ENCODE measurements around the gene FAM219A. TPM values are rescaled to one million over a fixed set of nuclear protein-coding genes. Genes with fewer than 3 reads are reported as not detected.
A peak's percentile ranks its signal among the peaks of the same experiment; 100 is the strongest.
"Not testable (repeated sequence)": the region's sequence is repeated elsewhere in the genome, so short reads cannot be mapped to it uniquely, and the experiment has no call there.

The FAM219A gene
- total RNA-seq, 4 donors from 2014 or later = 4.0 to 7.6 (median 5.2) TPM

DNA sequence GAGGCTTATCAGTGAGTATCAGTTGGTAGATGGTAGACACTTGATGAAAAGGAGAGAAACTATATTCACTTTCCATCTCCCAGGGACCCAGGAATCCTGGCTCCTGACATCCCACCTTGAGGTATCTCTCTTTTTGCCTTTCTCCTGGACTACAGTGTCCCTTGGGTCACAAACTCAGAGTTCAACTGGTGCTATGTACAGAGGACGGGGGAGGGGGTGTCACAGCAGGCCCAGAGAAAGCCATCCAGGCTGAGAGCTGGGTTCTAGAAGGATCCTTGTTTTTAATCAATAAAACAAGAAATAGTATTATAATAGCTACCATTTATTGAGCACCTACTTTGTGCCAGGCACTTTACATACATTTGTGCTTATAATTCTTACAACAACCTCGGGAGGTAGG is 92.0 kb downstream of the FAM219A start:
- Histone ChIP-seq H3K36me3 (peaks cover 0 to 42% (median 11%) of the 10 kb centered on the region in 3 donors), H3K4me3 (no peak overlapping the region), H3K27me3 (no peaks in the 10 kb centered on the region), H3K27ac (no peak overlapping the region), H3K9me3 (no peaks in the 10 kb centered on the region), H3K4me1 (no peaks in the 10 kb centered on the region)
- intact Hi-C loops (cut with DNase I) = no loop called here
- 91 to 92% methylated on average over 2 of the region's 2 CpGs for WGBS, 2 donors
- DNase-seq = no peak
- TF ChIP-seq POLR2A (IDR thresholded peaks at IDR 0.05) = no peak
- TF ChIP-seq, protein P1, sequence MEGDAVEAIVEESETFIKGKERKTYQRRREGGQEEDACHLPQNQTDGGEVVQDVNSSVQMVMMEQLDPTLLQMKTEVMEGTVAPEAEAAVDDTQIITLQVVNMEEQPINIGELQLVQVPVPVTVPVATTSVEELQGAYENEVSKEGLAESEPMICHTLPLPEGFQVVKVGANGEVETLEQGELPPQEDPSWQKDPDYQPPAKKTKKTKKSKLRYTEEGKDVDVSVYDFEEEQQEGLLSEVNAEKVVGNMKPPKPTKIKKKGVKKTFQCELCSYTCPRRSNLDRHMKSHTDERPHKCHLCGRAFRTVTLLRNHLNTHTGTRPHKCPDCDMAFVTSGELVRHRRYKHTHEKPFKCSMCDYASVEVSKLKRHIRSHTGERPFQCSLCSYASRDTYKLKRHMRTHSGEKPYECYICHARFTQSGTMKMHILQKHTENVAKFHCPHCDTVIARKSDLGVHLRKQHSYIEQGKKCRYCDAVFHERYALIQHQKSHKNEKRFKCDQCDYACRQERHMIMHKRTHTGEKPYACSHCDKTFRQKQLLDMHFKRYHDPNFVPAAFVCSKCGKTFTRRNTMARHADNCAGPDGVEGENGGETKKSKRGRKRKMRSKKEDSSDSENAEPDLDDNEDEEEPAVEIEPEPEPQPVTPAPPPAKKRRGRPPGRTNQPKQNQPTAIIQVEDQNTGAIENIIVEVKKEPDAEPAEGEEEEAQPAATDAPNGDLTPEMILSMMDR (IDR thresholded peaks at IDR 0.05) = no peak

GRCh38 chr9:34365282-34365681 is 93.1 kb downstream of the FAM219A start:
- WGBS, 2 donors = 68 to 77% methylated on average over 2 of the region's 2 CpGs
- intact Hi-C loops (cut with DNase I) = no loop called here
- TF ChIP-seq, protein P1 (IDR thresholded peaks at IDR 0.05) = no peak
- TF ChIP-seq POLR2A (IDR thresholded peaks at IDR 0.05) = no peak

GRCh38 chr9:34363619-34364351 is 94.6 kb downstream of the FAM219A start:
- H3K36me3 ChIP-seq = peaks cover 0 to 18% (median 0%) of the 10 kb centered on the region in 3 donors
- 52 to 70% methylated on average over 6 to 13 of the region's 13 CpGs for WGBS, 2 donors
- DNase-seq = no peak
- H3K27me3 ChIP-seq = no peaks in the 10 kb centered on the region
- H3K27ac ChIP-seq = peak overlapping the region in 2 of 4 donors; percentile 2 to 22
- TF ChIP-seq, protein P1 (IDR thresholded peaks at IDR 0.05) = no peak
- no peak for TF ChIP-seq POLR2A (IDR thresholded peaks at IDR 0.05)
- no peaks in the 10 kb centered on the region for H3K9me3 ChIP-seq
- H3K4me3 ChIP-seq = no peak overlapping the region
- intact Hi-C loops (cut with DNase I) = no loop called here
- H3K4me1 ChIP-seq = no peaks in the 10 kb centered on the region

More at GRCh38 chr9:34365282-34365681, 93.1 kb downstream of the FAM219A start:
- H3K4me3 ChIP-seq = no peak overlapping the region
- H3K4me1 ChIP-seq = no peaks in the 10 kb centered on the region
- H3K27me3 ChIP-seq = no peaks in the 10 kb centered on the region
- no peak overlapping the region for H3K27ac ChIP-seq
- no peaks in the 10 kb centered on the region for H3K9me3 ChIP-seq
- peaks cover 0 to 32% (median 6%) of the 10 kb centered on the region in 3 donors for H3K36me3 ChIP-seq
- no peak for DNase-seq

DNA sequence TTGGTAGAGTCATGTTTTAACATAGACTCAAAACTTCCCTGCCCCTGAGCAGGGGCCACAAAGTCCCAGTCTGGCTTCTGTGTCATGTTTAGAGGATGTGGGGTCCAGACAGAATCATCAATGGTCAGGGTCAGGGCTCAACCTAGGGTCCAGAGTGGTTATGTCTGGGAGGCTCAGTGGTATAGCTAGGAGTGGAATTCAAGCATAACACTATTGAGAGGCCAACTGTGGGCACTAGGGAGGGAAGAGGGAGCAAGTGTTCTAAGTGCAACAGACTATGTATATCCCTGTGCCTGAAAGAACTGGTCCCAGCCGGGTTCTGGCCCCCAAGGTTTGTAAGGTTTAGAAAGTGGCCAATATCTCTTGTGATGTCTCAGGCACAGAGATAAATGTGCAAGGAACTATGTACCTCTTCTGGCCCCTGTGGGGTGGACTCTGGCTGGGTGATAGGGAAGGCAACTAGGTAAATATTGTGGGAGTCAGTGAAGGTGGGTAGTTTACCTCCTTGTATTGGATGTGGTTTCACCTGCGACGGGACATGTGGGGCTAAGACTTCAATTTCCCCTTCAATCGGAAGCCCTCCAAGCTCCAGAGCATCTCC is 95.7 kb downstream of the FAM219A start:
- Histone ChIP-seq H3K4me1 (no peaks in the 10 kb centered on the region), H3K27ac (no peak overlapping the region), H3K27me3 (no peaks in the 10 kb centered on the region), H3K36me3 (peaks cover 0 to 8% (median 0%) of the 10 kb centered on the region in 3 donors), H3K9me3 (no peaks in the 10 kb centered on the region), H3K4me3 (no peak overlapping the region)
- DNase-seq = no peak
- WGBS, 2 donors = 87 to 91% methylated on average over 4 of the region's 4 CpGs
- intact Hi-C loops (cut with DNase I) = no loop called here
- TF ChIP-seq, protein P1 (IDR thresholded peaks at IDR 0.05) = no peak
- TF ChIP-seq POLR2A (IDR thresholded peaks at IDR 0.05) = no peak

- H3K9me3 ChIP-seq = not testable (repeated sequence)
Observed at GRCh38 chr9:34352957-34353356, 105.4 kb downstream of the FAM219A start.

GRCh38 chr9:34352122-34352652 is 106.2 kb downstream of the FAM219A start:
- H3K36me3 ChIP-seq; H3K4me3 ChIP-seq; DNase-seq; H3K27me3 ChIP-seq; H3K4me1 ChIP-seq; H3K9me3 ChIP-seq; H3K27ac ChIP-seq; intact Hi-C loops (cut with DNase I): not testable (repeated sequence)
- 91 to 97% methylated on average over 5 to 7 of the region's 7 CpGs for WGBS, 2 donors

More at GRCh38 chr9:34352957-34353356, 105.4 kb downstream of the FAM219A start:
- DNase-seq; H3K36me3 ChIP-seq; H3K27me3 ChIP-seq; H3K4me1 ChIP-seq; H3K27ac ChIP-seq; intact Hi-C loops (cut with DNase I); H3K4me3 ChIP-seq: not testable (repeated sequence)
- 80 to 92% methylated on average over 1 of the region's 1 CpG for WGBS, 2 donors

All from esophagus squamous epithelium (tissue), 5 donors.